NCI-H2171 (cell line): ENCODE results near the gene STKLD1.
"Not testable (repeated sequence)": the region's sequence is repeated elsewhere in the genome, so short reads cannot be mapped to it uniquely, and the experiment has no call there.

Source experiments
- DNase-seq: peaks from one replicate; lab custom pipeline; 2025; lab: John Stamatoyannopoulos, UW

The STKLD1 gene

DNA sequence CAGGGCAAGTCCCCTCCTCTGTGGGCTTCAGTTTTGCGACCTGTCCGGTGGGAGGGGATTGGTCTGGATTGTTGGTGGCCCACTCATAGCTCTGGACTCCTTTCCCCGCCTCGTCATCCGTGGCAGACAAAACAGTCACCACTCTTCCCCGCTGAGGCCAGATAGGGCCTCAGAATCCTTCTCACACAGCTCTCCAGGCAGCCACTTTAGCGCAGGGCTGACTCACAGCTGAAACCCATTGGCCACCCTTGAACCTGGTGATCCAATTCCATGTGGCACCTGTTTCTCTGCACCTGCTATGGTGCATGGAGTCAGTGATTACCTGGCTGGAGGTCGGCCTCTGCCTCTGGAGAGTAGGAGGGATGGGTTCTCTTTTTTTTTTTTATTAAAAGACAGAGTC, 67.8 kb downstream of the STKLD1 start:
- no peak for DNase-seq

DNA sequence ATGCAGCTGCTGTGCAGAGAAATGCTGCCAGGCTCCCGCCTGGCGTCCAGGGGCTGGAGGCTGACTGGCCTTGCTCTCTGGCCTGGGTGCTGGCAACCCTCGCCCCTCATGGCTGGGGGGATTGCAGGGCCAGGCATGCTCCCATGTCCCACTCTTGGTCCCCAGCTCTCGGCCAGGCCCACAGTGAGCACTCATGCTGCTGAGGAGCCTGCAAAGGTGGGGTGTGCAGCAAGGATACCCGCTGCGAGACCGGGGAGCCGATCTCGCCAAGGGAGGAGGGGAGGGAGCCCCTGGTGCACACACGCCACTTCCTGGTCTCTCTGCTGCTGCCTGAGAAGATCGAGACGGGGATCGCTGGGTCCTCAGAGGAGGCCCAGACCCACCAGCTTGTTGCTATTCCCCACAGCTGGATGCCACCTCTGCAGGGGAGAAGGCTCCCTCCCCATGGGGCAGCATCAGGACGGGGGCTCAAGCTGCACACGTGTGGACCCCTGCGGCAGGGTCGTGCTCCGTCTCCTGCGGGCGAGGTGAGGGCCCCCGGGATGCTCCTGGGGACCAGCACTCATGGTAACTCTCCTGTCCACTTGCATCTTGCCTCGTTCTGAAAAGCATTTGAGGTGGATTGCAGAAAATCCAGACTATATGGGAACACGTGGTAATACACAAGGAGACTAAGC, 69.3 kb downstream of the STKLD1 start:
- DNase-seq = no peak

DNA sequence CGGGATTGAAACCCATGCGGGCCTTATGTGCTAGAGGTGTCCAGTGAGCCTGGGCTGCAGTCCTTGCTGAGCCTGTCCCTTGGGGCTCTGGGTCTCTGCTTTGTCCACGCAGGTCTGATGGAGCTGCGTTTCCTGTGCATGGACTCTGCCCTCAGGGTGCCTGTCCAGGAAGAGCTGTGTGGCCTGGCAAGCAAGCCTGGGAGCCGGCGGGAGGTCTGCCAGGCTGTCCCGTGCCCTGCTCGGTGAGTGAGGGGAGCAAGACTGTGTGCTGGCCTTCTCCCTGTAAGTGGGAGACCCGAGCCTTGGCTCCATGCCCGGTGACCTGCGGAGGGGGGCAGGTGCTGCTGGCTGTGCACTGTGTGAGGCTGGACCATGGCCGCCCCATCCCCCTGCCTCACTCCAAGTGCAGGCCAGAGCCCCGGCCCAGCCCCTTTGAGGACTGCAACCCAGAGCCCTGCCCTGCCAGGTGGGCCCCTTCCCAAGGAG, 72.4 kb downstream of the STKLD1 start:
- no peak for DNase-seq

DNA sequence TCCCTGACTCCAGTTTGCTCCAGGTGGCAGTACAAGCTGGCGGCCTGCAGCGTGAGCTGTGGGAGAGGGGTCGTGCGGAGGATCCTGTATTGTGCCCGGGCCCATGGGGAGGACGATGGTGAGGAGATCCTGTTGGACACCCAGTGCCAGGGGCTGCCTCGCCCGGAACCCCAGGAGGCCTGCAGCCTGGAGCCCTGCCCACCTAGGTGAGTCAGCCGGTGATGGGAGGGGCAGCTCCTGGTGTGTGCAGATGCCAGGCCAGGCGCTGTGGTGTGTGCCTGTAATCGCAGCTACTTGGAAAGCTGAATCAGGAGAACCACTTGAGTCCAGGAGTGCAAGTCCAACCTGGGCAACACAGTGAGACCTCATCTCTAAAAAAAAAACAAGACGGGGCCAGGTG, 73.6 kb downstream of the STKLD1 start:
- DNase-seq = peak; percentile 58

DNA sequence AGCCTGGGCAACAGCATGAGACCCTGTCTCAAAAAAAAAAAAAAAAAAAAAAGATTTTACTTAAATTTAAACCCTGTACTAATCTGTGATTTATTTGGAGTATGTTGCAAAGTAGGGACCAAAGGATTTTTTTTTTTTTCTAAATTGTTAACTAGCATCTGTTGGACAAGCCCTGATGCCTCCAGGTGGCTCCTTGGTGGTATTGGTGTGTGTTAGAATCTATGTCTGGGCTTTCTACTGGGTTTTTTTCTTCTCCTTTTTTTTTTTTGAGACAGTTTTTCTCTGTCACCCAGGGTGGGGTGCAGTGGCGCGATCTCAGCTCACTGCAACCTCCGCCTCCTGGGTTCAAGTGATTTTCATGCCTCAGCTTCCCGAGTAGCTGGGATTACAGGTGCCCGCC, 75.7 kb downstream of the STKLD1 start:
- DNase-seq = not testable (repeated sequence)

DNA sequence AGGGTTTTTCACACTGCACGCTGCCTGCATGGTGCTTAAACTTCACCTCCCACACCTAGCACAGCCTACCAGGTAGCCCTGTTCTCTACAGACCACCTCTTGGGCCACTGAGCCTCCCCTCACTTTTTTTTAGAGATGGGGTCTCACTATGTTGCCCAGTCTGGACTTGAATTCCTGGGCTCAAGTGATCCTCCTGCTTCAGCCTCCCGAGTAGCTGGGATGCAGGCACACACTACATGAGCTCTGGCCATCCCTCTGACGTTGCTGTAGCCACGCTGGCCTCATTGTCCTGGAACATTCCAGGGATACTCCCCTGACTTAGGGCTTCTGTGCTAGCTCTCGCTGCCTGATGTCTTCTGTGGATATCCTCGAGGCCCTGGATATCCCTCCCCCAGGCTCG, 76.4 kb downstream of the STKLD1 start:
- no peak for DNase-seq

DNA sequence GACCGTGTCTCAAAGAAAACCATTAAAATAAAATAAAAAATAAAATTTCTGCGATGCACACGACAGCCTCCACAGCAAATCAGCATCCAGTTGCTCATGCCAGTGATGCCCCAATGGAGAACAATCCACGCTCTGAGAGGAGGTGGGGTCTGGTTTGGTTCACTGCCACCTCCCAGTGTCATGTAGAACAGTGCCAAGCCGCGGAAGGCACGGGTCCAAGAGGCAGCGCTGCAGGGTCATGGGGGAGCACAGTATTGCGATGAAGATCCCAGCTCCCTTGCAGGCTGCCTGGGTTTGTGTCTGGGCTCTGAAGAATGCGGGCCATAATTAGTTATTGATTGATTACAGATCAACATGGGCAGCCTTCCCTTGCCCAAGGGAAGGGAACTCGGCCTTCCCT, 77.5 kb downstream of the STKLD1 start:
- DNase-seq = no peak

DNA sequence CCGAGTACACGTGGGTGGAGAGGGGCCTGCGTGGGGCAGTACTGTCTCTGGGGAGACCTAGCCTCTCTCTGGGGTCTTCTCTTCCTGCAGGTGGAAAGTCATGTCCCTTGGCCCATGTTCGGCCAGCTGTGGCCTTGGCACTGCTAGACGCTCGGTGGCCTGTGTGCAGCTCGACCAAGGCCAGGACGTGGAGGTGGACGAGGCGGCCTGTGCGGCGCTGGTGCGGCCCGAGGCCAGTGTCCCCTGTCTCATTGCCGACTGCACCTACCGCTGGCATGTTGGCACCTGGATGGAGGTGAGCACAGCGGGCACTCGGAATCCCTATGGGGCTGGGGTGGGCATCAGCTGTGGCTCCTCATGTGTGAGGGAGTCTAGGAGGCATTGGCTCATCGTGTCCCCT, 78.2 kb downstream of the STKLD1 start:
- no peak for DNase-seq

DNA sequence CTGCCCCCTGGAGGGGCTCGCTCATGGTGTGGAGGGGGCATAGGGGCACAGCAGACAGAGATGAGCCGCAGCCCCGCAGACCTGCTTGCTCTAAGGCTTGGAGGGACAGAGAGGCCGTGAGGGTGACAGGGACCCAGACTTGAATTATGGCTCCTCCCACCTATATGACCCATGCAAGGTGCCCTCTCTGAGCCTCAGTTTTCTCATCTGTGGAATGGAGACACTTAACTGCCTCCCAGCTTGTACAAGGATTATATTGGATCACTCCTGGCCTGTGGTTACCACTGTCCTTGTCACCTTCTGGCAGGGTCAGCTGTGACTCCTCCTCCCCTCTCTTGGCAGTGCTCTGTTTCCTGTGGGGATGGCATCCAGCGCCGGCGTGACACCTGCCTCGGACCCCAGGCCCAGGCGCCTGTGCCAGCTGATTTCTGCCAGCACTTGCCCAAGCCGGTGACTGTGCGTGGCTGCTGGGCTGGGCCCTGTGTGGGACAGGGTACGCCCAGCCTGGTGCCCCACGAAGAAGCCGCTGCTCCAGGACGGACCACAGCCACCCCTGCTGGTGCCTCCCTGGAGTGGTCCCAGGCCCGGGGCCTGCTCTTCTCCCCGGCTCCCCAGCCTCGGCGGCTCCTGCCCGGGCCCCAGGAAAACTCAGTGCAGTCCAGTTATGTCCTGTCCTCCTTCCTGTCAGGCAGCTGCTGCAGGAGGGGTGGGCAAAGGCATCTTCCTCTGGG, 78.9 kb downstream of the STKLD1 start:
- DNase-seq = no peak
